Adrenal gland (tissue), 5 donors: ENCODE measurements around the gene ABCA10.

Experiments used
- POLR2A ChIP-seq, 2 donors: fragments of 450-650 bp; IDR thresholded peaks; one replicate each; pipeline ENCODE4 v1.6.1; 2017; ENCODE audit warnings: antibody characterized with exemption in 2 of 2, mild to moderate bottlenecking in 2 of 2, moderate library complexity in 1 of 2
- TF ChIP-seq, protein P1 (sequence below), 6 experiments: fragments of 450-650 bp in 4 of 6; fragments of 200-600 bp in 2 of 6; sonication (generic) in 1 of 6; IDR thresholded peaks; 1 replicate in 5 of 6; 2 replicates in 1 of 6; pipeline versions ENCODE4 v1.5.1 to v1.8.0; 2016 to 2021; ENCODE audit warnings: antibody characterized with exemption in 6 of 6, mild to moderate bottlenecking in 2 of 6, moderate library complexity in 1 of 6
- donor health status: DM: no; HTN: no; CAD: no.

DNA sequence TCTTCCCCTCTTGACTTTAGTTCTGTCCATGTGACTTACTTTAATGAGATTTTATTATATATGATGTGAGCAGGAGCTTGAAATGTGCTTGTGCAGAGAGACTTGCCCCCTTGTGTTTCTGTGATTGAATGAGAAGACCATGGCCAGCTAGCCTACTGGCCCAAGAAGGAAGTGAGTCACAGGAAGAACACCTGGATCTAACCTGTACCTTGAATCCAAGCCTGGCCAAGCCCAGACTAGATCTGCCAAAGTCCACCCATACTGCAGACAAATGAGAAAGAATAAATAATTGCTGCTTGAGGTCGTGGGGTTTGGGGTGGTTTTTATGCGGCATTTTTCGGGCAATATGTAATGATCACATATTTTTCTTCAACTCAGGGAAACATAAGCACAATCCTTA is 9.6 kb downstream of the ABCA10 start:
- TF ChIP-seq, protein P1, sequence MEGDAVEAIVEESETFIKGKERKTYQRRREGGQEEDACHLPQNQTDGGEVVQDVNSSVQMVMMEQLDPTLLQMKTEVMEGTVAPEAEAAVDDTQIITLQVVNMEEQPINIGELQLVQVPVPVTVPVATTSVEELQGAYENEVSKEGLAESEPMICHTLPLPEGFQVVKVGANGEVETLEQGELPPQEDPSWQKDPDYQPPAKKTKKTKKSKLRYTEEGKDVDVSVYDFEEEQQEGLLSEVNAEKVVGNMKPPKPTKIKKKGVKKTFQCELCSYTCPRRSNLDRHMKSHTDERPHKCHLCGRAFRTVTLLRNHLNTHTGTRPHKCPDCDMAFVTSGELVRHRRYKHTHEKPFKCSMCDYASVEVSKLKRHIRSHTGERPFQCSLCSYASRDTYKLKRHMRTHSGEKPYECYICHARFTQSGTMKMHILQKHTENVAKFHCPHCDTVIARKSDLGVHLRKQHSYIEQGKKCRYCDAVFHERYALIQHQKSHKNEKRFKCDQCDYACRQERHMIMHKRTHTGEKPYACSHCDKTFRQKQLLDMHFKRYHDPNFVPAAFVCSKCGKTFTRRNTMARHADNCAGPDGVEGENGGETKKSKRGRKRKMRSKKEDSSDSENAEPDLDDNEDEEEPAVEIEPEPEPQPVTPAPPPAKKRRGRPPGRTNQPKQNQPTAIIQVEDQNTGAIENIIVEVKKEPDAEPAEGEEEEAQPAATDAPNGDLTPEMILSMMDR (IDR thresholded peaks at IDR 0.05) = no peak
- TF ChIP-seq POLR2A (IDR thresholded peaks at IDR 0.05) = no peak
